IMR-90 (cell line): Measurements from ENCODE around the gene LDLRAD4. TPM values are rescaled to one million over a fixed set of nuclear protein-coding genes. Genes with fewer than 3 reads are reported as not detected.

ENCODE experiments used
- ATAC-seq: fragments of 200-7000 bp; cut with Tn5 transposase; 2 replicates; pipeline ENCODE4 v1.9.1; 2020; ENCODE audit warnings: low read depth, mild to moderate bottlenecking, moderate library complexity
- BruUV-seq: library from RNA; stranded (reverse); fragments of 400-500 nt; replicated peaks from 2 replicates; lab custom pipeline; 2021; lab: Mats Ljungman, UMichigan
- CTCF ChIA-PET: fragments of 300-600 bp; formaldehyde crosslinking; extraction: SDS; loops from one replicate; lab custom pipeline; 2021; ENCODE audit warnings: antibody characterized with exemption; lab: Yijun Ruan, JAX
- POLR2A ChIA-PET: fragments of 300-600 bp; sonication (Branson Sonifier 250); formaldehyde crosslinking; loops from one replicate; lab custom pipeline; 2022; ENCODE audit warnings: antibody characterized with exemption; ENCODE audit not compliant: unreplicated experiment; lab: Charles Lee
- DNase-seq: peaks from one replicate; pipeline ENCODE4 v3.0.0; 2013
- H2AFZ ChIP-seq: replicated peaks from 2 replicates; pipeline ENCODE3; 2013; ENCODE audit warnings: low read length, mild to moderate bottlenecking; ENCODE audit not compliant: poor library complexity
- H2AK5ac ChIP-seq: 2 replicates; pipeline ENCODE4 v1.6.1; 2013; ENCODE audit warnings: low read depth, low read length, inconsistent platforms
- H2AK9ac ChIP-seq: replicated peaks from 2 replicates; pipeline ENCODE3; 2013; ENCODE audit warnings: mild to moderate bottlenecking, low read depth, low read length, moderate library complexity; ENCODE audit not compliant: poor library complexity
- H2BK120ac ChIP-seq: 2 replicates; pipeline ENCODE4 v1.6.1; 2013; ENCODE audit warnings: low read depth, low read length, inconsistent platforms
- H2BK15ac ChIP-seq: 3 replicates; pipeline ENCODE4 v1.6.1; 2013; ENCODE audit warnings: low read depth, low read length, inconsistent platforms
- H2BK20ac ChIP-seq: 2 replicates; pipeline ENCODE4 v1.6.1; 2013; ENCODE audit warnings: low read depth, mild to moderate bottlenecking, inconsistent platforms, low read length, moderate library complexity
- H2BK5ac ChIP-seq: 2 replicates; pipeline ENCODE4 v1.6.1; 2013; ENCODE audit warnings: mild to moderate bottlenecking, low read depth, low read length, inconsistent platforms; ENCODE audit not compliant: poor library complexity, severe bottlenecking
- H3K14ac ChIP-seq: replicated peaks from 2 replicates; pipeline ENCODE4 v1.6.1; 2013; ENCODE audit warnings: low read depth, low read length, inconsistent platforms
- H3K18ac ChIP-seq: 2 replicates; pipeline ENCODE4 v1.6.1; 2013; ENCODE audit warnings: low read depth, low read length, control low read depth
- H3K23ac ChIP-seq: 2 replicates; pipeline ENCODE4 v1.6.1; 2013; ENCODE audit warnings: low read depth, low read length, inconsistent platforms
- H3K27ac ChIP-seq: 2 replicates; pipeline ENCODE4 v1.5.1; 2013; ENCODE audit warnings: mild to moderate bottlenecking, control low read depth, low read length; ENCODE audit not compliant: insufficient read depth
- H3K27me3 ChIP-seq: 2 replicates; pipeline ENCODE4 v1.6.1; 2013; ENCODE audit warnings: low read length; ENCODE audit not compliant: control insufficient read depth, insufficient read depth
- H3K36me3 ChIP-seq: 2 replicates; pipeline ENCODE4 v1.6.1; 2013; ENCODE audit warnings: low read length, mixed read lengths; ENCODE audit not compliant: control insufficient read depth, insufficient read depth
- H3K4ac ChIP-seq: 2 replicates; pipeline ENCODE4 v1.6.1; 2013; ENCODE audit warnings: low read depth, low read length, inconsistent platforms
- H3K4me1 ChIP-seq: 2 replicates; pipeline ENCODE4 v1.6.1; 2013; ENCODE audit warnings: low read length, mixed read lengths; ENCODE audit not compliant: control insufficient read depth, insufficient read depth
- H3K4me2 ChIP-seq: 2 replicates; pipeline ENCODE4 v1.6.1; 2013; ENCODE audit warnings: low read depth, mild to moderate bottlenecking, control low read depth, low read length, moderate library complexity
- H3K4me3 ChIP-seq: 2 replicates; pipeline ENCODE4 v1.5.1; 2013; ENCODE audit warnings: low read depth, mild to moderate bottlenecking, control low read depth, low read length, moderate library complexity; ENCODE audit not compliant: insufficient read depth
- H3K56ac ChIP-seq: 2 replicates; pipeline ENCODE4 v1.6.1; 2013; ENCODE audit warnings: low read length, inconsistent platforms; ENCODE audit not compliant: insufficient read depth; ENCODE audit errors: extremely low read depth
- H3K79me1 ChIP-seq, 2 experiments: 2 replicates each; pipeline ENCODE4 v1.6.1; 2013; ENCODE audit warnings: low read length in 2 of 2, inconsistent platforms in 1 of 2, low read depth in 1 of 2
- H3K9ac ChIP-seq: 2 replicates; pipeline ENCODE4 v1.6.1; 2013; ENCODE audit warnings: low read depth, low read length, control low read depth
- H3K9me1 ChIP-seq: 2 replicates; pipeline ENCODE4 v1.6.1; 2013; ENCODE audit warnings: low read length, inconsistent platforms; ENCODE audit not compliant: insufficient read depth
- H3K9me3 ChIP-seq: 2 replicates; pipeline ENCODE4 v1.6.1; 2013; ENCODE audit warnings: low read length; ENCODE audit not compliant: control insufficient read depth, insufficient read depth
- H4K20me1 ChIP-seq: 2 replicates; pipeline ENCODE4 v1.6.1; 2013; ENCODE audit warnings: low read length, inconsistent platforms; ENCODE audit not compliant: insufficient read depth
- H4K5ac ChIP-seq: 2 replicates; pipeline ENCODE4 v1.6.1; 2013; ENCODE audit warnings: mild to moderate bottlenecking, low read depth, low read length, control low read depth
- H4K8ac ChIP-seq, 2 experiments: 2 replicates each; pipeline ENCODE4 v1.6.1; 2013; ENCODE audit warnings: low read depth in 2 of 2, low read length in 2 of 2, control low read depth in 1 of 2, inconsistent platforms in 1 of 2
- H4K91ac ChIP-seq: 2 replicates; pipeline ENCODE4 v1.6.1; 2013; ENCODE audit warnings: low read depth, low read length, inconsistent platforms; ENCODE audit not compliant: insufficient read depth
- BHLHE40 ChIP-seq: fragments of 150-350 bp; IDR thresholded peaks from 2 replicates; pipeline ENCODE4 v1.6.1; 2016; ENCODE audit warnings: mild to moderate bottlenecking, low read depth, low read length
- CEBPB ChIP-seq: IDR thresholded peaks from 2 replicates; pipeline ENCODE4 v1.6.1; 2012; ENCODE audit warnings: low read depth, low read length, improper control_type of control experiment
- CHD1 ChIP-seq: IDR thresholded peaks from 2 replicates; pipeline ENCODE4 v1.6.1; 2012; ENCODE audit warnings: low read depth, low read length, improper control_type of control experiment
- CTCF ChIP-seq: conservative IDR thresholded peaks from 2 replicates; pipeline ENCODE4 v1.5.1; 2012; ENCODE audit warnings: mild to moderate bottlenecking, low read depth, low read length, improper control_type of control experiment
- ELK1 ChIP-seq: fragments of 150-350 bp; IDR thresholded peaks from 2 replicates; pipeline ENCODE4 v1.6.1; 2016; ENCODE audit warnings: low read depth, mild to moderate bottlenecking, low read length, moderate library complexity, borderline replicate concordance
- FOS ChIP-seq: fragments of 150-350 bp; IDR thresholded peaks from 2 replicates; pipeline ENCODE4 v1.6.1; 2016; ENCODE audit warnings: low read depth, low read length
- MAFK ChIP-seq: IDR thresholded peaks from 2 replicates; pipeline ENCODE4 v1.6.1; 2012; ENCODE audit warnings: low read depth, low read length, improper control_type of control experiment
- MAZ ChIP-seq: IDR thresholded peaks from 2 replicates; pipeline ENCODE4 v1.6.1; 2012; ENCODE audit warnings: low read depth, mild to moderate bottlenecking, low read length, improper control_type of control experiment, moderate library complexity, borderline replicate concordance
- MXI1 ChIP-seq: IDR thresholded peaks from 2 replicates; pipeline ENCODE4 v1.6.1; 2012; ENCODE audit warnings: low read depth, mild to moderate bottlenecking, low read length, moderate library complexity, borderline replicate concordance
- NFE2L2 ChIP-seq: fragments of 150-350 bp; IDR thresholded peaks from 2 replicates; pipeline ENCODE4 v1.6.1; 2016; ENCODE audit warnings: low read depth, mild to moderate bottlenecking, low read length
- POLR2A ChIP-seq: IDR thresholded peaks from 2 replicates; pipeline ENCODE4 v1.6.1; 2012; ENCODE audit warnings: mild to moderate bottlenecking, low read depth, low read length
- RAD21 ChIP-seq: IDR thresholded peaks from 2 replicates; pipeline ENCODE4 v1.6.1; 2012; ENCODE audit warnings: low read length, improper control_type of control experiment
- RCOR1 ChIP-seq: IDR thresholded peaks from 2 replicates; pipeline ENCODE4 v1.6.1; 2012; ENCODE audit warnings: mild to moderate bottlenecking, low read length, improper control_type of control experiment; ENCODE audit not compliant: insufficient replicate concordance
- RFX5 ChIP-seq: IDR thresholded peaks from 2 replicates; pipeline ENCODE4 v1.8.0; 2012; ENCODE audit warnings: low read depth, mild to moderate bottlenecking, low read length, moderate library complexity
- SMC3 ChIP-seq: fragments of 150-350 bp; IDR thresholded peaks from 2 replicates; pipeline ENCODE4 v1.6.1; 2016; ENCODE audit warnings: low read depth, mild to moderate bottlenecking, antibody characterized with exemption, low read length, moderate library complexity
- USF2 ChIP-seq: fragments of 150-350 bp; IDR thresholded peaks from 2 replicates; pipeline ENCODE4 v1.6.1; 2017; ENCODE audit warnings: mild to moderate bottlenecking, antibody characterized with exemption, low read length, low read depth
- WGBS, 2 experiments: methylation state at CpG; one replicate each; pipeline versions ENCODE4 v1.1.5 to v1.1.7; 2013; ENCODE audit warnings: missing lambda C conversion rate in 2 of 2; ENCODE audit not compliant: insufficient read length in 1 of 2; ENCODE audit errors: extremely low coverage in 2 of 2; 5-methylcytosine and 5-hydroxymethylcytosine counted together
- dilution Hi-C: fragments of 300-500 bp; cut with HindIII; formaldehyde crosslinking; loops from one replicate; pipeline ENCODE4 v1.14.3; 2018; ENCODE audit warnings: low sequenced_read_pairs; ENCODE audit not compliant: unreplicated experiment
- in situ Hi-C: fragments of 300-500 bp; cut with MboI; formaldehyde crosslinking; loops from 3 replicates; pipeline ENCODE4 v1.14.3; 2019; ENCODE audit warnings: low sequenced_read_pairs, inconsistent platforms, mixed read lengths
- intact Hi-C: fragments of 100-400 bp; cut with micrococcal nuclease; formaldehyde crosslinking; loops from 2 replicates; pipeline ENCODE4 v1.10.0; 2022
- polyA plus RNA-seq, 3 experiments: library from polyadenylated mRNA; depleted of rRNA; stranded (reverse); fragments of >200 nt; gene quantifications; 2 replicates each; pipeline ENCODE4 v1.2.3, GENCODE V29; 2012; ENCODE audit warnings: low replicate concordance in 1 of 3
- total RNA-seq: library from RNA; depleted of rRNA; stranded (reverse); fragments of >200 nt; gene quantifications from 2 replicates; pipeline ENCODE4 v1.2.3, GENCODE V29; 2012

The LDLRAD4 gene
- total and polyA plus RNA-seq, 2 of the 4 experiments (the other 2 are of a cell fraction), result not detected

- no TSS peak for BruUV-seq
- TF ChIP-seq BHLHE40 (no peak), MXI1 (no peak), NFE2L2 (no peak), USF2 (no peak), MAZ (no peak), SMC3 (no peak), CHD1 (no peak), RCOR1 (no peak), FOS (no peak), CTCF (no peak), MAFK (no peak), POLR2A (no peak), CEBPB (no peak), ELK1 (no peak), RAD21 (no peak), RFX5 (no peak)
- DNase-seq (no peak), ATAC-seq (no peak)
- Histone ChIP-seq H3K27ac (no peak overlapping the region), H2BK120ac (no peak overlapping the region), H4K8ac (no peak overlapping the region), H4K5ac (no peak overlapping the region), H2AK9ac (no peak overlapping the region), H3K14ac (no peak overlapping the region), H3K4me2 (no peak overlapping the region), H4K20me1 (no peaks in the 10 kb centered on the region), H3K9me1 (no peaks in the 10 kb centered on the region), H3K4ac (no peak overlapping the region), H3K56ac (no peak overlapping the region), H3K9me3 (no peaks in the 10 kb centered on the region), H3K36me3 (no peaks in the 10 kb centered on the region), H3K9ac (no peak overlapping the region), H3K18ac (no peak overlapping the region), H2BK20ac (no peak overlapping the region), H3K27me3 (no peaks in the 10 kb centered on the region), H2AFZ (no peak overlapping the region), H4K91ac (no peak overlapping the region), H2BK5ac (no peak overlapping the region), H3K23ac (no peak overlapping the region), H2AK5ac (no peak overlapping the region), H3K4me1 (no peaks in the 10 kb centered on the region), H3K4me3 (no peak overlapping the region), H3K79me1 (no peaks in the 10 kb centered on the region), H2BK15ac (no peak overlapping the region)
- intact Hi-C loops (no loop called here), dilution Hi-C loops (no loop called here), in situ Hi-C loops (no loop called here)
- ChIA-PET CTCF (no interaction called here), POLR2A (no interaction called here)
- WGBS, 2 experiments, result 83% methylated on average over 1 of the region's 1 CpG; no CpG with 5 or more reads in 1 of the 2 experiments
Observed at GRCh38 chr18:13482618-13482945, 264.0 kb downstream of the LDLRAD4 start.
